HS-5 (cell line): Measurements from ENCODE around the gene CA4.
A peak's percentile ranks its signal among the peaks of the same experiment; 100 is the strongest.

Source experiments
- DNase-seq: peaks from one replicate; pipeline ENCODE4 v3.0.0-alpha.2; 2012; ENCODE audit warnings: low read depth

The CA4 gene

GRCh38 chr17:60130466-60130865 is 19.3 kb upstream of the CA4 start:
- DNase-seq, result no peak

GRCh38 chr17:60134396-60135150 is 15.2 kb upstream of the CA4 start:
- DNase-seq, result peak; percentile 29

- peak; percentile 68 for DNase-seq
Observed at GRCh38 chr17:60135151-60135950, 14.4 kb upstream of the CA4 start.

GRCh38 chr17:60135951-60136666 is 13.7 kb upstream of the CA4 start:
- DNase-seq, result no peak

GRCh38 chr17:60137731-60138130 is 12.0 kb upstream of the CA4 start:
- DNase-seq, result no peak

GRCh38 chr17:60138769-60139437 is 10.9 kb upstream of the CA4 start:
- no peak for DNase-seq

- no peak for DNase-seq
Observed at GRCh38 chr17:60139438-60140285, 10.1 kb upstream of the CA4 start.

- DNase-seq, result no peak
Observed at GRCh38 chr17:60141111-60142018, 8.4 kb upstream of the CA4 start.

GRCh38 chr17:60142872-60143499 is 6.8 kb upstream of the CA4 start:
- peak; percentile 73 for DNase-seq

- DNase-seq, result no peak
Observed at GRCh38 chr17:60145006-60145935, 4.5 kb upstream of the CA4 start.

- DNase-seq, result no peak
Observed at GRCh38 chr17:60146206-60146605, 3.6 kb upstream of the CA4 start.

- no peak for DNase-seq
Observed at GRCh38 chr17:60147553-60148223, 2.1 kb upstream of the CA4 start.

GRCh38 chr17:60148373-60148772 is 1.4 kb upstream of the CA4 start:
- DNase-seq, result no peak

GRCh38 chr17:60151355-60151754 is 1.6 kb downstream of the CA4 start:
- DNase-seq, result no peak

- DNase-seq, result no peak
Observed at GRCh38 chr17:60153606-60154390, 4.0 kb downstream of the CA4 start.

- DNase-seq, result no peak
Observed at GRCh38 chr17:60154616-60155426, 5.0 kb downstream of the CA4 start.
